Neuronal stem cell (in vitro differentiated cells): Measurements from ENCODE around the gene SPOCK1.

Experiments
- DNase-seq: peaks from one replicate; pipeline ENCODE4 v3.0.0-alpha.2; 2013; ENCODE audit warnings: low spot score
- H2AFZ ChIP-seq: one replicate; pipeline ENCODE4 v1.6.1; 2013; ENCODE audit warnings: mild to moderate bottlenecking, low read length, inconsistent platforms
- H2AK5ac ChIP-seq: 2 replicates; pipeline ENCODE4 v1.6.1; 2013; ENCODE audit warnings: low read depth, mild to moderate bottlenecking, inconsistent platforms, low read length, moderate library complexity, mixed read lengths
- H2BK120ac ChIP-seq: 2 replicates; pipeline ENCODE4 v1.6.1; 2013; ENCODE audit warnings: low read depth, mild to moderate bottlenecking, inconsistent platforms, low read length, moderate library complexity, mixed read lengths
- H2BK12ac ChIP-seq: one replicate; pipeline ENCODE4 v1.6.1; 2013; ENCODE audit warnings: low read length, inconsistent platforms
- H2BK15ac ChIP-seq: 2 replicates; pipeline ENCODE4 v1.6.1; 2013; ENCODE audit warnings: mild to moderate bottlenecking, low read length, inconsistent platforms, mixed read lengths
- H2BK5ac ChIP-seq: one replicate; pipeline ENCODE4 v1.6.1; 2013; ENCODE audit warnings: inconsistent platforms, mild to moderate bottlenecking, low read length, moderate library complexity
- H3K14ac ChIP-seq: one replicate; pipeline ENCODE4 v1.6.1; 2013; ENCODE audit warnings: low read length, inconsistent platforms
- H3K18ac ChIP-seq: 2 replicates; pipeline ENCODE4 v1.6.1; 2013; ENCODE audit warnings: low read length, inconsistent platforms
- H3K23ac ChIP-seq: 2 replicates; pipeline ENCODE4 v1.6.1; 2013; ENCODE audit warnings: low read depth, mild to moderate bottlenecking, mixed read lengths, low read length, inconsistent platforms; ENCODE audit not compliant: poor library complexity
- H3K27ac ChIP-seq: replicated peaks from 3 replicates; pipeline ENCODE4 v1.5.1; 2013; ENCODE audit warnings: low read length, inconsistent platforms
- H3K27me3 ChIP-seq, 3 experiments: 2 replicates each; pipeline ENCODE4 v1.6.1; 2013; ENCODE audit warnings: low read length in 3 of 3, mild to moderate bottlenecking in 2 of 3, inconsistent platforms in 1 of 3, low read depth in 1 of 3, mixed read lengths in 1 of 3, moderate library complexity in 1 of 3; ENCODE audit not compliant: control insufficient read depth in 3 of 3, insufficient read depth in 3 of 3
- H3K36me3 ChIP-seq, 2 donors: replicated peaks in 1 of 2; 2 replicates each; pipeline ENCODE4 v1.6.1; 2013; ENCODE audit warnings: low read length in 2 of 2; ENCODE audit not compliant: control insufficient read depth in 2 of 2, insufficient read depth in 2 of 2
- H3K4ac ChIP-seq: 2 replicates; pipeline ENCODE4 v1.6.1; 2013; ENCODE audit warnings: inconsistent platforms, mild to moderate bottlenecking, low read length, moderate library complexity
- H3K4me1 ChIP-seq, 2 donors: 1 replicate in 1 of 2; 2 replicates in 1 of 2; pipeline ENCODE4 v1.6.1; 2013; ENCODE audit warnings: low read length in 2 of 2, low read depth in 1 of 2; ENCODE audit not compliant: control insufficient read depth in 2 of 2, insufficient read depth in 1 of 2
- H3K4me2 ChIP-seq: one replicate; pipeline ENCODE4 v1.6.1; 2013; ENCODE audit warnings: mild to moderate bottlenecking, low read length, inconsistent platforms; ENCODE audit not compliant: insufficient read depth, poor library complexity, severe bottlenecking
- H3K4me3 ChIP-seq, 2 donors: 2 replicates each; pipeline ENCODE4 v1.5.1; 2013; ENCODE audit warnings: low read length in 2 of 2, mild to moderate bottlenecking in 2 of 2, inconsistent platforms in 1 of 2, moderate library complexity in 1 of 2
- H3K79me1 ChIP-seq: one replicate; pipeline ENCODE4 v1.6.1; 2013; ENCODE audit warnings: low read depth, mild to moderate bottlenecking, inconsistent platforms, low read length, moderate library complexity
- H3K9ac ChIP-seq: one replicate; pipeline ENCODE4 v1.6.1; 2013; ENCODE audit warnings: mild to moderate bottlenecking, low read depth, low read length, inconsistent platforms; ENCODE audit not compliant: poor library complexity
- H3K9me3 ChIP-seq, 2 donors: replicated peaks in 1 of 2; 2 replicates each; pipeline versions ENCODE3 to v1.6.1; 2013; ENCODE audit warnings: low read length in 2 of 2, mild to moderate bottlenecking in 2 of 2, inconsistent platforms in 1 of 2, low read depth in 1 of 2, mixed read lengths in 1 of 2, moderate library complexity in 1 of 2; ENCODE audit not compliant: control insufficient read depth in 2 of 2, insufficient read depth in 1 of 2
- H4K8ac ChIP-seq: one replicate; pipeline ENCODE4 v1.6.1; 2013; ENCODE audit warnings: low read depth, mild to moderate bottlenecking, inconsistent platforms, low read length, moderate library complexity
- H4K91ac ChIP-seq: one replicate; pipeline ENCODE4 v1.6.1; 2013; ENCODE audit warnings: low read length, low read depth, mild to moderate bottlenecking, inconsistent platforms; ENCODE audit not compliant: poor library complexity
- WGBS, 2 donors: extraction: QIAGEN DNeasy Blood & Tissue Kit; methylation state at CpG; one replicate each; pipeline ENCODE4 v1.1.7; 2013; ENCODE audit warnings: missing lambda C conversion rate in 2 of 2, mixed read lengths in 1 of 2; ENCODE audit not compliant: insufficient read length in 2 of 2, insufficient replicate concordance in 1 of 2; ENCODE audit errors: extremely low coverage in 2 of 2; 5-methylcytosine and 5-hydroxymethylcytosine counted together

SPOCK1 gene

GRCh38 chr5:137389042-137389441 lies 110.1 kb downstream of the SPOCK1 start:
- no peak overlapping the region for H4K8ac ChIP-seq
- no peaks in the 10 kb centered on the region for H3K36me3 ChIP-seq
- no peak overlapping the region for H3K27ac ChIP-seq
- no peak overlapping the region for H3K23ac ChIP-seq
- H2BK15ac ChIP-seq: no peak overlapping the region
- no peak overlapping the region for H2BK12ac ChIP-seq
- H4K91ac ChIP-seq: no peak overlapping the region
- no peaks in the 10 kb centered on the region for H3K9me3 ChIP-seq
- no peaks in the 10 kb centered on the region for H3K79me1 ChIP-seq
- no peak overlapping the region for H3K14ac ChIP-seq
- H2AFZ ChIP-seq: no peak overlapping the region
- no peak for DNase-seq
- no peak overlapping the region for H3K4me2 ChIP-seq
- no peaks in the 10 kb centered on the region for H3K27me3 ChIP-seq
- H3K4ac ChIP-seq: no peak overlapping the region
- no peak overlapping the region for H2BK120ac ChIP-seq
- H2BK5ac ChIP-seq: no peak overlapping the region
- WGBS, 2 donors: no CpG with 5 or more reads among the region's 1 CpG
- H3K4me3 ChIP-seq: no peak overlapping the region
- H2AK5ac ChIP-seq: no peak overlapping the region
- H3K4me1 ChIP-seq: peaks cover 0 to 1% of the 10 kb centered on the region in 2 donors
- H3K9ac ChIP-seq: no peak overlapping the region
- no peak overlapping the region for H3K18ac ChIP-seq

GRCh38 chr5:137385064-137385463 lies 114.1 kb downstream of the SPOCK1 start:
- no peak overlapping the region for H3K27ac ChIP-seq
- H3K4me2 ChIP-seq: no peak overlapping the region
- H3K4me3 ChIP-seq: no peak overlapping the region
- H3K14ac ChIP-seq: no peak overlapping the region
- no peak overlapping the region for H3K23ac ChIP-seq
- WGBS, 2 donors: no CpG with 5 or more reads among the region's 1 CpG
- H2AFZ ChIP-seq: no peak overlapping the region
- no peak overlapping the region for H2BK15ac ChIP-seq
- no peak overlapping the region for H2BK120ac ChIP-seq
- H2BK12ac ChIP-seq: no peak overlapping the region
- no peak overlapping the region for H4K8ac ChIP-seq
- H4K91ac ChIP-seq: no peak overlapping the region
- DNase-seq: no peak
- no peak overlapping the region for H2AK5ac ChIP-seq
- H3K18ac ChIP-seq: no peak overlapping the region
- no peaks in the 10 kb centered on the region for H3K27me3 ChIP-seq
- H2BK5ac ChIP-seq: no peak overlapping the region
- no peaks in the 10 kb centered on the region for H3K79me1 ChIP-seq
- H3K36me3 ChIP-seq: no peaks in the 10 kb centered on the region
- peaks cover 0 to 4% of the 10 kb centered on the region in 2 donors for H3K4me1 ChIP-seq
- peaks cover 3 to 15% of the 10 kb centered on the region in 2 donors for H3K9me3 ChIP-seq
- H3K4ac ChIP-seq: no peak overlapping the region
- H3K9ac ChIP-seq: no peak overlapping the region

DNA sequence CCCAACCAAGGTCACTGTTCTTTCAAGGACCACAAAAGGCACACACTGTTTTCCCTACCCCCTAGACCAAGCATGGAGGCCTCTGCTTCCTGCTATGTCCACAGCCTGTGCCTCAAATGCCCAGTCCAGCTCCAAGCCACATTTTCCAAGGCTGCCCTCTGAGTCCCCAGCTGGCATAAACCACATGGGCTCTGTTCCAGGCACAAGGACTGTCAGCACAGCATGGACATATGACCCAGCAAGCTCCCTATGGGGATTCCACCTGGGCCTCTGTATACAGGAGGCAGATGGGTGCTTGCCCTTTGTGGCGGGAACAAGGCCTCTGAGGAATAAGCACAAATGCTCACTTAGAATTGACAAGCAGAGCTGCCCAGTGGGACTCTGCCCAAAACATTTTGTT lies 115.2 kb downstream of the SPOCK1 start:
- Histone ChIP-seq H3K9me3 (peaks cover 4 to 15% of the 10 kb centered on the region in 2 donors), H3K27ac (no peak overlapping the region), H2BK5ac (no peak overlapping the region), H3K4ac (no peak overlapping the region), H3K18ac (no peak overlapping the region), H4K8ac (no peak overlapping the region), H3K4me1 (peaks cover 0 to 4% of the 10 kb centered on the region in 2 donors), H4K91ac (no peak overlapping the region), H2AK5ac (no peak overlapping the region), H2BK12ac (no peak overlapping the region), H3K4me2 (no peak overlapping the region), H3K9ac (no peak overlapping the region), H3K14ac (no peak overlapping the region), H3K4me3 (no peak overlapping the region), H3K36me3 (no peaks in the 10 kb centered on the region), H2BK15ac (no peak overlapping the region), H3K27me3 (no peaks in the 10 kb centered on the region), H2BK120ac (no peak overlapping the region), H3K79me1 (no peaks in the 10 kb centered on the region), H2AFZ (peak overlapping the region; percentile 32), H3K23ac (no peak overlapping the region)
- no peak for DNase-seq
- no CpG with 5 or more reads among the region's 1 CpG for WGBS, 2 donors

- Histone ChIP-seq H3K79me1 (no peaks in the 10 kb centered on the region), H3K4me3 (no peak overlapping the region), H3K23ac (no peak overlapping the region), H3K27me3 (no peaks in the 10 kb centered on the region), H3K9me3 (peaks cover 4 to 15% of the 10 kb centered on the region in 2 donors), H3K4me1 (peaks cover 0 to 4% of the 10 kb centered on the region in 2 donors), H3K9ac (no peak overlapping the region), H2AK5ac (no peak overlapping the region), H4K91ac (no peak overlapping the region), H3K27ac (no peak overlapping the region), H3K4me2 (no peak overlapping the region), H2BK15ac (no peak overlapping the region), H2BK12ac (no peak overlapping the region), H2AFZ (no peak overlapping the region), H4K8ac (no peak overlapping the region), H3K4ac (no peak overlapping the region), H3K18ac (no peak overlapping the region), H3K36me3 (no peaks in the 10 kb centered on the region), H2BK5ac (no peak overlapping the region), H2BK120ac (no peak overlapping the region), H3K14ac (no peak overlapping the region)
- no peak for DNase-seq
- no CpG with 5 or more reads among the region's 1 CpG for WGBS, 2 donors
These were observed 117.6 kb downstream of the SPOCK1 start for GRCh38 chr5:137381555-137381954.
